ENCODE results near the gene RRAS2. TPM values are rescaled to one million over a fixed set of nuclear protein-coding genes. Genes with fewer than 3 reads are reported as not detected.

The RRAS2 gene
- total and polyA plus RNA-seq, 2 donors (not counting 3 experiments of a cell fraction or from before 2014, with no cell fraction given) = 30.1 to 80.5 TPM

DNA sequence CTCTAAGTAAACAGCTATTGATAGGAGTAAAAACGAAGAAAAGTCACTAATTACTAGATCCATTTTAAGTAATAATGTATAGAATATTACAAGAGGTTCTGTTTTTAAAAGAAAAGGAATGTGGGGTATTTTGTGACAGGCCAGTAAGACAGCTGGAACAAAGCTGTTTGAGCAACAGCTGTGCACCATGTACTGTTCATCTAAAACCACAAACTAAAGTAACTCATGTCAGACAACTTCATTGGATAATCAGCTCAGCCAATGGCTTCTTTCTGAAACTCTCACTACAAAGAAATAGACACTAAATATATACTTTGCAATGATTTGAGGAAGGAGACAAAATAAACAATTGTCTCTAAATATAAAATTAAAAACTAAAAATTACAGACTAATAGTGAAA lies 16.1 kb downstream of the RRAS2 start:
- no TSS peak for BruUV-seq (replicated peaks)
- dilution Hi-C loops (cut with MboI; ENCODE audit: extremely low pct_ligation_motif_present, low sequenced_read_pairs) (no loop called here), intact Hi-C loops (cut with micrococcal nuclease) (loop anchor here (5.0 kb wide), 1 partner anchor 1521 kb away; no protein-coding TSS in a partner anchor)
- peaks cover 96% of the 10 kb centered on the region for H3K79me2 ChIP-seq (ENCODE audit: control insufficient read depth, insufficient read depth, low read length)
- no peaks in the 10 kb centered on the region for H3K9me1 ChIP-seq (replicated peaks; ENCODE audit: control insufficient read depth, extremely low read depth, insufficient read depth, low read length)
- no peak overlapping the region for H3K4me3 ChIP-seq (replicated peaks in 1 of 3; ENCODE audit: insufficient read depth in 1 of 3, low read depth in 1 of 3, low read length in 3 of 3)
- FAIRE-seq = no peak
- H3K4me2 ChIP-seq (ENCODE audit: insufficient read depth, low read length) = no peak overlapping the region
- H3K27me3 ChIP-seq (ENCODE audit: control insufficient read depth in 2 of 2, insufficient read depth in 2 of 2, low read length in 2 of 2) = no peaks in the 10 kb centered on the region
- no peak overlapping the region for H3K9ac ChIP-seq (replicated peaks; ENCODE audit: extremely low read depth, insufficient read depth, low read length)
- no peaks in the 10 kb centered on the region for H3K36me3 ChIP-seq (ENCODE audit: control insufficient read depth in 2 of 2, extremely low read depth in 1 of 2, insufficient read depth in 2 of 2, low read length in 2 of 2)
- no peak overlapping the region for H3K27ac ChIP-seq (ENCODE audit: insufficient read depth, low read depth, low read length)
- H3K9me3 ChIP-seq (replicated peaks; ENCODE audit: control insufficient read depth, insufficient read depth, low read length) = no peaks in the 10 kb centered on the region
- peaks cover 8% of the 10 kb centered on the region for H4K20me1 ChIP-seq (replicated peaks; ENCODE audit: control insufficient read depth, extremely low read depth, insufficient read depth, low read length)
- H3K4me1 ChIP-seq (ENCODE audit: control insufficient read depth, extremely low read depth, insufficient read depth, low read length) = peaks cover 5% of the 10 kb centered on the region
- TF ChIP-seq POLR2AphosphoS5 (IDR thresholded peaks at IDR 0.05; ENCODE audit: insufficient read depth, low read depth, low read length) = no peak
- TF ChIP-seq POLR2A (IDR thresholded peaks at IDR 0.05; ENCODE audit: low read depth, low read length) = no peak
- TF ChIP-seq, protein P1, sequence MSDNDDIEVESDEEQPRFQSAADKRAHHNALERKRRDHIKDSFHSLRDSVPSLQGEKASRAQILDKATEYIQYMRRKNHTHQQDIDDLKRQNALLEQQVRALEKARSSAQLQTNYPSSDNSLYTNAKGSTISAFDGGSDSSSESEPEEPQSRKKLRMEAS (IDR thresholded peaks at IDR 0.05; ENCODE audit: insufficient read depth, insufficient read length) = no peak
- TF ChIP-seq EZH2 (IDR thresholded peaks at IDR 0.05; ENCODE audit: borderline replicate concordance, low read depth, low read length, severe bottlenecking) = no peak
- DNase-seq (ENCODE audit: low read depth, low spot score) = no peak
- POLR2A ChIA-PET = no interaction called here
- H2AFZ ChIP-seq (ENCODE audit: low read depth, low read length) = no peak overlapping the region
- CTCF ChIA-PET = interaction anchor here (0.8 to 2.1 kb wide), 8 partner anchors 10 to 112 kb away, joined by 3 to 17 read pairs (median 5); no protein-coding TSS in a partner anchor

DNA sequence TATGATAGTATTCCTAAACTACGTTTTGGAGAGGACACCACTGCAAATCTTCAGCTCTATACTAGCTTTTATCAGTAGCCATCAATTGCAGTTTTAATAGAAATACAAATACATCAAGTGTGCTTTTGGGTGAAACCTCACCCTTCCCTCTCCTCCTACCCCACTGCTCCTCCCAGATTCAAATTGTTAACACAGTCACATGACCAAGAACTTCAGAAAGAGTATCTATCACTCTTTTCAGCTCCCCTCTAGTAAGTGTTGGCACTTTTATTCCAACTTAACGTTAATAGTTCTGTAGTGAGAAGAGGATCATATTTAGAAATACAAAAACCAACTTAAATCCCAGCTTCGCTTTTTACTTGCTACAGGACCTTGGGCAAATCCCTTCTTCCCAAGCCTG lies 17.0 kb downstream of the RRAS2 start:
- ChIA-PET CTCF (interaction anchor here (0.8 to 2.1 kb wide), 9 partner anchors 9 to 113 kb away, joined by 3 to 17 read pairs (median 5); no protein-coding TSS in a partner anchor), POLR2A (no interaction called here)
- H2AFZ ChIP-seq (ENCODE audit: low read depth, low read length) = no peak overlapping the region
- H3K9me1 ChIP-seq (replicated peaks; ENCODE audit: control insufficient read depth, extremely low read depth, insufficient read depth, low read length) = no peaks in the 10 kb centered on the region
- H3K9ac ChIP-seq (replicated peaks; ENCODE audit: extremely low read depth, insufficient read depth, low read length) = no peak overlapping the region
- FAIRE-seq (no peak), DNase-seq (ENCODE audit: low read depth, low spot score) (no peak)
- intact Hi-C loops (cut with micrococcal nuclease) = loop anchor here (5.0 kb wide), 1 partner anchor 1520 kb away; no protein-coding TSS in a partner anchor
- no peaks in the 10 kb centered on the region for H3K9me3 ChIP-seq (replicated peaks; ENCODE audit: control insufficient read depth, insufficient read depth, low read length)
- TF ChIP-seq MYC (IDR thresholded peaks at IDR 0.05; ENCODE audit: low read depth, low read length) (no peak), EZH2 (IDR thresholded peaks at IDR 0.05; ENCODE audit: borderline replicate concordance, low read depth, low read length, severe bottlenecking) (no peak), POLR2A (IDR thresholded peaks at IDR 0.05; ENCODE audit: low read depth, low read length) (no peak), FOS (IDR thresholded peaks at IDR 0.05; ENCODE audit: borderline replicate concordance, insufficient read depth, low read length) (no peak), GATA2 (IDR thresholded peaks at IDR 0.05; ENCODE audit: insufficient read depth, insufficient read length, low read depth, low read length) (no peak), JUN (IDR thresholded peaks at IDR 0.05; ENCODE audit: borderline replicate concordance, insufficient read depth, insufficient read length, low read depth) (no peak), POLR2AphosphoS5 (IDR thresholded peaks at IDR 0.05; ENCODE audit: insufficient read depth, low read depth, low read length) (no peak)
- TF ChIP-seq, protein P1 (IDR thresholded peaks at IDR 0.05; ENCODE audit: insufficient read depth, insufficient read length) = no peak
- TF ChIP-seq, protein P2, sequence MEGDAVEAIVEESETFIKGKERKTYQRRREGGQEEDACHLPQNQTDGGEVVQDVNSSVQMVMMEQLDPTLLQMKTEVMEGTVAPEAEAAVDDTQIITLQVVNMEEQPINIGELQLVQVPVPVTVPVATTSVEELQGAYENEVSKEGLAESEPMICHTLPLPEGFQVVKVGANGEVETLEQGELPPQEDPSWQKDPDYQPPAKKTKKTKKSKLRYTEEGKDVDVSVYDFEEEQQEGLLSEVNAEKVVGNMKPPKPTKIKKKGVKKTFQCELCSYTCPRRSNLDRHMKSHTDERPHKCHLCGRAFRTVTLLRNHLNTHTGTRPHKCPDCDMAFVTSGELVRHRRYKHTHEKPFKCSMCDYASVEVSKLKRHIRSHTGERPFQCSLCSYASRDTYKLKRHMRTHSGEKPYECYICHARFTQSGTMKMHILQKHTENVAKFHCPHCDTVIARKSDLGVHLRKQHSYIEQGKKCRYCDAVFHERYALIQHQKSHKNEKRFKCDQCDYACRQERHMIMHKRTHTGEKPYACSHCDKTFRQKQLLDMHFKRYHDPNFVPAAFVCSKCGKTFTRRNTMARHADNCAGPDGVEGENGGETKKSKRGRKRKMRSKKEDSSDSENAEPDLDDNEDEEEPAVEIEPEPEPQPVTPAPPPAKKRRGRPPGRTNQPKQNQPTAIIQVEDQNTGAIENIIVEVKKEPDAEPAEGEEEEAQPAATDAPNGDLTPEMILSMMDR (IDR thresholded peaks at IDR 0.05; ENCODE audit: extremely low read depth in 1 of 2, insufficient read depth in 1 of 2, low read depth in 1 of 2, low read length in 2 of 2) = no peak
- no peak overlapping the region for H3K4me3 ChIP-seq (replicated peaks in 1 of 3; ENCODE audit: insufficient read depth in 1 of 3, low read depth in 1 of 3, low read length in 3 of 3)
- H3K27ac ChIP-seq (ENCODE audit: insufficient read depth, low read depth, low read length) = no peak overlapping the region
- no TSS peak for BruUV-seq (replicated peaks)
- no peaks in the 10 kb centered on the region for H3K27me3 ChIP-seq (ENCODE audit: control insufficient read depth in 2 of 2, insufficient read depth in 2 of 2, low read length in 2 of 2)
- no peaks in the 10 kb centered on the region for H3K36me3 ChIP-seq (ENCODE audit: control insufficient read depth in 2 of 2, extremely low read depth in 1 of 2, insufficient read depth in 2 of 2, low read length in 2 of 2)
- dilution Hi-C loops (cut with MboI; ENCODE audit: extremely low pct_ligation_motif_present, low sequenced_read_pairs) = no loop called here
- H3K79me2 ChIP-seq (ENCODE audit: control insufficient read depth, insufficient read depth, low read length) = peaks cover 96% of the 10 kb centered on the region
- H3K4me1 ChIP-seq (ENCODE audit: control insufficient read depth, extremely low read depth, insufficient read depth, low read length) = peaks cover 13% of the 10 kb centered on the region
- H4K20me1 ChIP-seq (replicated peaks; ENCODE audit: control insufficient read depth, extremely low read depth, insufficient read depth, low read length) = peaks cover 5% of the 10 kb centered on the region
- H3K4me2 ChIP-seq (ENCODE audit: insufficient read depth, low read length) = no peak overlapping the region

All from endothelial cell of umbilical vein (primary cell).